NCI-H146 treated with DMSO at 0.1 percent for 48 hours (cell line): ENCODE data around the gene ZNF648.
"Not testable (repeated sequence)": the region's sequence is repeated elsewhere in the genome, so short reads cannot be mapped to it uniquely, and the experiment has no call there.

Experiments
- DNase-seq: peaks from one replicate; lab custom pipeline; 2025; ENCODE audit not compliant: unreplicated experiment; lab: John Stamatoyannopoulos, UW

Gene ZNF648

GRCh38 chr1:182029379-182030331 lies 31.9 kb downstream of the ZNF648 start:
- DNase-seq: peak; percentile 66

GRCh38 chr1:182029002-182029378 lies 32.5 kb downstream of the ZNF648 start:
- DNase-seq: no peak

- no peak for DNase-seq
These were observed 46.2 kb downstream of the ZNF648 start for GRCh38 chr1:182015360-182015759.

GRCh38 chr1:182010800-182011370 lies 50.6 kb downstream of the ZNF648 start:
- not testable (repeated sequence) for DNase-seq

- DNase-seq: not testable (repeated sequence)
These were observed 56.1 kb downstream of the ZNF648 start for GRCh38 chr1:182005398-182005797.

GRCh38 chr1:182004601-182005000 lies 56.9 kb downstream of the ZNF648 start:
- no peak for DNase-seq
